Testis (tissue), 3 donors: ENCODE results near the gene TTC31. TPM values are rescaled to one million over a fixed set of nuclear protein-coding genes. Genes with fewer than 3 reads are reported as not detected.

Experiments
- DNase-seq: peaks from one replicate; pipeline ENCODE4 v3.0.0-alpha.2; 2019
- H3K27ac ChIP-seq, 2 donors: fragments of 200-600 bp; sonication (generic); one replicate each; pipeline ENCODE4 v1.5.1; 2019
- H3K27me3 ChIP-seq: fragments of 200-600 bp; sonication (generic); one replicate; pipeline ENCODE4 v1.5.1; 2019
- H3K36me3 ChIP-seq: fragments of 200-600 bp; sonication (generic); one replicate; pipeline ENCODE4 v1.5.1; 2017; ENCODE audit warnings: low read depth; ENCODE audit errors: missing control alignments
- H3K4me1 ChIP-seq: fragments of 200-600 bp; sonication (generic); one replicate; pipeline ENCODE4 v1.5.1; 2019
- H3K4me3 ChIP-seq, 2 donors: fragments of 200-600 bp; sonication (generic); one replicate each; pipeline ENCODE4 v1.5.1; 2017 to 2019
- H3K9me3 ChIP-seq: fragments of 200-600 bp; sonication (generic); one replicate; pipeline ENCODE4 v1.5.1; 2017
- POLR2A ChIP-seq: fragments of 450-650 bp; IDR thresholded peaks from one replicate; pipeline ENCODE4 v1.6.1; 2017; ENCODE audit warnings: antibody characterized with exemption, mild to moderate bottlenecking, moderate library complexity
- WGBS, 2 donors: methylation state at CpG; one replicate each; pipeline ENCODE4 v1.1.5; 2018; 5-methylcytosine and 5-hydroxymethylcytosine counted together
- intact Hi-C: fragments of 100-400 bp; cut with DNase I; formaldehyde crosslinking; loops from one replicate; pipeline ENCODE4 v1.15.1; 2023; ENCODE audit warnings: low total_unique reads
- polyA plus RNA-seq: library from polyadenylated mRNA; stranded (reverse); fragments of 350-450 nt; fragmentation: Illumina TruSeq; extraction: RNeasy Lipid Tissue Mini Kit (QIAGEN cat#74804); gene quantifications from one replicate; pipeline ENCODE4 v1.2.3, GENCODE V29; 2014; ENCODE audit warnings: low read depth, low replicate concordance; ENCODE audit not compliant: insufficient read depth
- total RNA-seq, 2 donors: library from RNA; depleted of rRNA; stranded (reverse); fragments of >200 nt; gene quantifications; one replicate each; pipeline ENCODE4 v1.2.3, GENCODE V29; 2016
- TF ChIP-seq, protein P1 (sequence below), 3 experiments: fragments of 450-650 bp in 2 of 3; fragments of 200-600 bp in 1 of 3; sonication (generic) in 1 of 3; IDR thresholded peaks; one replicate each; pipeline ENCODE4 v1.5.1; 2016 to 2019; ENCODE audit warnings: antibody characterized with exemption in 3 of 3, mild to moderate bottlenecking in 2 of 3, moderate library complexity in 1 of 3

The TTC31 gene
- total and polyA plus RNA-seq, 3 donors from 2014 or later: 19.6 to 36.2 (median 30.1) TPM

GRCh38 chr2:74531666-74532065, 48.8 kb downstream of the TTC31 start:
- no peak for DNase-seq
- Histone ChIP-seq H3K9me3 (no peaks in the 10 kb centered on the region), H3K27ac (no peak overlapping the region), H3K4me1 (peaks cover 16% of the 10 kb centered on the region), H3K36me3 (no peaks in the 10 kb centered on the region), H3K4me3 (no peak overlapping the region), H3K27me3 (no peaks in the 10 kb centered on the region)
- TF ChIP-seq, protein P1, sequence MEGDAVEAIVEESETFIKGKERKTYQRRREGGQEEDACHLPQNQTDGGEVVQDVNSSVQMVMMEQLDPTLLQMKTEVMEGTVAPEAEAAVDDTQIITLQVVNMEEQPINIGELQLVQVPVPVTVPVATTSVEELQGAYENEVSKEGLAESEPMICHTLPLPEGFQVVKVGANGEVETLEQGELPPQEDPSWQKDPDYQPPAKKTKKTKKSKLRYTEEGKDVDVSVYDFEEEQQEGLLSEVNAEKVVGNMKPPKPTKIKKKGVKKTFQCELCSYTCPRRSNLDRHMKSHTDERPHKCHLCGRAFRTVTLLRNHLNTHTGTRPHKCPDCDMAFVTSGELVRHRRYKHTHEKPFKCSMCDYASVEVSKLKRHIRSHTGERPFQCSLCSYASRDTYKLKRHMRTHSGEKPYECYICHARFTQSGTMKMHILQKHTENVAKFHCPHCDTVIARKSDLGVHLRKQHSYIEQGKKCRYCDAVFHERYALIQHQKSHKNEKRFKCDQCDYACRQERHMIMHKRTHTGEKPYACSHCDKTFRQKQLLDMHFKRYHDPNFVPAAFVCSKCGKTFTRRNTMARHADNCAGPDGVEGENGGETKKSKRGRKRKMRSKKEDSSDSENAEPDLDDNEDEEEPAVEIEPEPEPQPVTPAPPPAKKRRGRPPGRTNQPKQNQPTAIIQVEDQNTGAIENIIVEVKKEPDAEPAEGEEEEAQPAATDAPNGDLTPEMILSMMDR (IDR thresholded peaks at IDR 0.05): no peak
- 74 to 89% methylated on average over 5 to 7 of the region's 7 CpGs for WGBS, 2 donors
- intact Hi-C loops: no loop called here

GRCh38 chr2:74532222-74532621, 49.3 kb downstream of the TTC31 start:
- Histone ChIP-seq H3K4me3 (no peak overlapping the region), H3K36me3 (no peaks in the 10 kb centered on the region), H3K27me3 (no peaks in the 10 kb centered on the region), H3K9me3 (no peaks in the 10 kb centered on the region), H3K27ac (no peak overlapping the region), H3K4me1 (peaks cover 16% of the 10 kb centered on the region)
- TF ChIP-seq POLR2A: no peak
- TF ChIP-seq, protein P1 (IDR thresholded peaks at IDR 0.05): no peak
- intact Hi-C loops: no loop called here
- DNase-seq: no peak

- no peak overlapping the region for H3K4me3 ChIP-seq
- H3K27me3 ChIP-seq: no peaks in the 10 kb centered on the region
- H3K9me3 ChIP-seq: no peaks in the 10 kb centered on the region
- WGBS, 2 donors: 76 to 85% methylated on average over 3 to 4 of the region's 4 CpGs
- H3K27ac ChIP-seq: no peak overlapping the region
- peaks cover 13% of the 10 kb centered on the region for H3K4me1 ChIP-seq
- no peak for TF ChIP-seq POLR2A
- TF ChIP-seq, protein P1 (IDR thresholded peaks at IDR 0.05): no peak
- H3K36me3 ChIP-seq: no peaks in the 10 kb centered on the region
- intact Hi-C loops: no loop called here
- DNase-seq: no peak
These were observed 50.6 kb downstream of the TTC31 start for GRCh38 chr2:74533464-74533863.

DNA sequence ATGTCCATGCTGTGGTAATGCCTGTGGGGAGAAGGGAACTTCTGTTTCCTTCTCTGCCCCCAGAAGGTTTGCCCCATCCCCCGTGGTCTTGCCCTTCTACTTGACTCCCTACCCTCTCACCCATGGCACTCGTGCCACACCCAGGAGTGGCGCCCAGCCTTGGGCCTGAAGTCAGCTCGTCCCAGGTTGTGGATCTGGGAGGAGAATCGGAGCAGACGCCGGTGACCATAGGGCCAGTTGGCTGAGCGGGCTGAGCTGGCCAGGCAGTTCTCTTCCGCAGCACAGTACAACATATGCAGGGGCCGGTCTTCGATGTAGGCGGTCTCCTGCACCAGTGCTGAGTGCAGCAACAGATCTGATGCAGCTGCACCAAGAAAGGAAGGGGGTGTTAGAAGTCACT, 51.5 kb downstream of the TTC31 start:
- TF ChIP-seq, protein P1 (IDR thresholded peaks at IDR 0.05): no peak
- no peak for TF ChIP-seq POLR2A
- Histone ChIP-seq H3K9me3 (no peaks in the 10 kb centered on the region), H3K4me1 (peaks cover 9% of the 10 kb centered on the region), H3K27me3 (no peaks in the 10 kb centered on the region), H3K36me3 (no peaks in the 10 kb centered on the region), H3K4me3 (no peak overlapping the region), H3K27ac (no peak overlapping the region)
- WGBS, 2 donors: 86 to 89% methylated on average over 10 to 12 of the region's 12 CpGs
- intact Hi-C loops: no loop called here
- DNase-seq: no peak

GRCh38 chr2:74535440-74535965, 52.6 kb downstream of the TTC31 start:
- no peak overlapping the region for H3K4me3 ChIP-seq
- no peaks in the 10 kb centered on the region for H3K9me3 ChIP-seq
- no peaks in the 10 kb centered on the region for H3K36me3 ChIP-seq
- H3K27me3 ChIP-seq: no peaks in the 10 kb centered on the region
- H3K4me1 ChIP-seq: peaks cover 9% of the 10 kb centered on the region
- 93 to 95% methylated on average over 8 to 10 of the region's 10 CpGs for WGBS, 2 donors
- no peak for TF ChIP-seq POLR2A
- TF ChIP-seq, protein P1 (IDR thresholded peaks at IDR 0.05): no peak
- no peak for DNase-seq
- H3K27ac ChIP-seq: no peak overlapping the region
- intact Hi-C loops: no loop called here
